HG02943 (cell line): ENCODE results near the gene GSE1.

Source experiments
- ATAC-seq: cut with Tn5 transposase; IDR thresholded peaks from one replicate; pipeline ENCODE4 v1.9.1; 2021; ENCODE audit warnings: mild to moderate bottlenecking, low read depth, moderate library complexity; ENCODE audit not compliant: unreplicated experiment

Gene GSE1

DNA sequence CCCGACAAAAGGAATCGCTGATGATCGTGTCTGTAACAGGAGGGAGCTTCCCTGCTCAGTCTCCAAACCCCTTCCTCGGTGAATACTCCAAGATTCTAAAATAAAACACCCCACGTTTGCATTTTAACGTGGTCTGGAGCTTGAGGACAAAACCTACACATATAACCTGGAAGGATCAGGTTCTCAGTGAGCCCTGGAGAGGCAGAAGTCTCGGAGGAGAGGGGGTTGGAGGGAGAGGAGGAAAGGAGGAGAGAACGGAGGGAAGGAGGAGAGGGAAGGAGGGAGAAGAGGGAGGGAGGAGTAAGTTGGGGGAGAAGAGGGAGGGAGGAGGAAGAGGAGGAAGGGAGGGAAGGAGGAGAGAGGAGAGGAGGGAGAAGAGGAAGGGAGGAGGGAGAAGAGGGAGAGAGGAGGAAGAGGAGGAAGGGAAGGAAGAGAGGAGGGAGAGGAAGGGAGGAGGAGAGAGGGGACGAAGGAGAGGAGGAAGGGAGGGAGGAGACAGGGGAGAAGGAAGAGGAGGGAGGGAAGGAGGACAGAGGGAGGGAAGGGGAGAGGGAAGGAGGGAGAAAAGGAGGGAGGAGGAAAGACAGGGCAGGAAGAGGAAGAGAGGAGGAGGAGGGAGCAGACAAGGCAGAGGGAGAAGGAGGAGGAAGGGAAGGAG is 103.0 kb downstream of the GSE1 start:
- ATAC-seq, result no peak

DNA sequence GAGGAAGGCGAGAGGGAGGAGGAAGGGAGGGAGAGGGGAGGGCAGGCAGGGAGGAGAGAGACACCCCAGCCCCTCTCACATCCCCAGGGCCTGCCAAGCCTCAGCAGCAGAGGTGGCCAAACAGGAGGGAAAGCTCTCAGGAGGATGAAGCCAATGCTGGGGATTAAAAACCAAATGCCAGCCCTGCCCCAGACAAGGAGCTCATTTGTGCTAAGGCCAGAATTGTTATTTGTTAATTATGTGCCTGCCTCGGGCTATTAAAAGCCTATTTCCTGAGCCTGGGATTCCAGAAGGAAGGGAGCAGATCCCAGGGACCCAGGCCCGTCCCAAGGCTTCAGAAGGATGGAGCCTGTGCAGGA is 103.5 kb downstream of the GSE1 start:
- no peak for ATAC-seq

DNA sequence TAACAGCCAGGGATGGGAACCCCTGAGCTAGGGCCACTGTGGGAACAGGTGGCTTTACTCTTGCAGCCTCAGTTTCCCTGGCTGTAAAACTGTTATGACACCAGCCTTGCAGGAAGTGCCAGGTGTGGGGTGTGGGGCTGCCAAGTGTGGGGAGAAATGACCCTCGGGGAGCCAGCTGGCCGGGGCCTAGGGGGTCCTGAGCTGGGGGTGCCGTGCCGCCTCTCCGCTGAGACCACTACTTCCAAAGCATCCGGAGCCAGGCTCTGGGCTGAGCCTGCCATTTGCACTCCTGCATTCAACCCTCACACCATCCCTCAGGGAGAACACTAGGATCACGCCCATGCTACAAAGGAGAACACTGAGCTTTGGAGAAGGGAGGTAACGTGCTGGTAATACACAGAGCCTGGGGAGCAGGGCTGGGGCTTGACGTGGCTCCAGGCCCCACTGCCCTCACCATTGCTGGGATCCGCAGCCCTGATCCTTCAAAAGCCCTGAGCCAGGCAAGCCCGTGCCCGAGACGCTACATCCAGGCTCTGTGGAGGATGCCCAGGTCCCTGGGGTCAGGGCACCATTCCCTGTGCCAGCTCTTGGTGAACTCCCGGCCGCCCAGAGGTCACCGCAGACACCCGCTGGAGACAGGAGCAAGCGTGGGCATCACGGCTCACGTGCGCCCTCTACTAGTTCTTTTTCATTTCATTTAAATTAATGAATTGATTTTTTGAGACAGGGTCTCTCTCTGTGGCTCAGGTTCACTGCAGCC is 104.5 kb downstream of the GSE1 start:
- no peak for ATAC-seq

DNA sequence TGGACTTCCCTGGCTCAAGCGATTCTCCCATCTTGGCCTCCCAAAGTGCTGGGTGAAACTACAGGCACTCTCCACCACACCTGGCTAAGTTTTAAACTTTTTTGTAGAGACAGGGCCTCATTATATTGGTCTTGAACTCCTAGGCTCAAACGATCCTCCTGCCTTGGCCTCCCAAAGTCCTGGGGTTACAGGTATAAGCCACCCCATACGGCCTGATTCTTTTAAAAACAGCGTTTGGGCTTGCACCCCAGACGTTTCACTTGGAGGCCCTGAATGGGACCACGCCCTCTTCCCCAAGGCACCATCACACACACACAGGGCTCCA is 105.0 kb downstream of the GSE1 start:
- ATAC-seq, result no peak

DNA sequence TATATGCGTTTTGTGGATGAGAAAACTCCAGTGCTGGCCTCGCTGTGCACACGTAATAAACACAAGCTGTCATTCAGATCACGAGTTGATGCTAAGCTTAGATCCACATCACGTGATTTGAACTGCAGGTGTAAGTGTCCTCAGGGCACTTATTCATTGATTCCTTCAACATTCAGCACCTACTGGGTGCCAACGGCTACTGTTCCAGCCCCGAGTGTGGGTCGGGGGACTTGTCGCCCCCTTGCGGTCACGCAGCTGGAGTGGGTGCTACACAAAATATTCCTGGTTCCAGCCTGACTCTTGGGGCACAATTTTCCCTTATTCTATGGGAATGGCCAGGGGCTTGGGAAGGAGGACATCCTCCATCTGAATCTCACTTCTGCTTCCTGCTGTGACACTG is 105.6 kb downstream of the GSE1 start:
- ATAC-seq, result no peak

DNA sequence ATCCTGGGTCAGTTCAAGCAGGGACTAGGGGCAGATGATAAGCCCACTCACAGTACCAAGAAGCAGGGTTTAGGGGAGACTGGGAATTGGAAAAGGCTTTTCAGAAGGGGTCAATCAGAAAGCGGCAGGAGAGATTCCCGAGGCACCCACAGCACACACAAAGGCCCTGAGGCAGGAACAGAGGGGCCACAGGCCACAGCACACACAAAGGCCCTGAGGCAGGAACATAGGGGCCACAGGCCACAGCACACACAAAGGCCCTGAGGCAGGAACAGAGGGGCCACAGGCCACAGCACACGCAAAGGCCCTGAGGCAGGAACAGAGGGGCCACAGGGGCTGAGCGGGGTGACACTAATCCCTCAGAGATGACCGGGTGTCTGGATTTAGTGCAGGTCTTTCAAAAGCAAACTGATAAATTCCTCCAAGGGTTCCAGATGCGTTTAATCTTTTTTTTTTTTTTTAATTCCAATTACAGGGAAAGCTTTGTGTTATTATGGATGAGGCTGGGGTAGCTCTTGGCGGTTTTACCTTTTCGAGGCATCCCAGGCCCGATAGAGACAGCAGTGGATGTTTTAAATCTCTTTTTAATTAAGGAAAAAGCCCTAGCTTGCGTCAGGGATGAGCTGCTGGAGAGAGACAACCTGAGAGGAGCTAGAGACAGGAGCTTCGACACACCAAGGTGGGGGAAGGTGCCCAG is 106.6 kb downstream of the GSE1 start:
- no peak for ATAC-seq

DNA sequence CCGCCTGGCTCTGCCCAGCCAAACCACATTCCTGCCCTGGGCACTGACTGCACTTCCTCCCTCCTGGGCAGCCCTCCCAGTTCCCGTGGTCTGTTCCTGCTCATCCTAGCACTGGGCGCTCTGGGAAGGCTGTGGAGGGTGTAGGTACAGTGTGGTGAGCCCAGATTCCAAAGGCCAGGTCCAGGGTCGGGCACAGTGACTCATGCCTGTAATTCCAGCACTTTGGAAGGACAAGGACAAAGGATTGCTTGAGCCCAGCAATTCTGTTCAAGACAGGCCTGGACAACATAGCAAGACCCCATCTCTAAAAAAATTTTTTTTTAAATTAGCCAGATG is 107.1 kb downstream of the GSE1 start:
- ATAC-seq, result no peak

DNA sequence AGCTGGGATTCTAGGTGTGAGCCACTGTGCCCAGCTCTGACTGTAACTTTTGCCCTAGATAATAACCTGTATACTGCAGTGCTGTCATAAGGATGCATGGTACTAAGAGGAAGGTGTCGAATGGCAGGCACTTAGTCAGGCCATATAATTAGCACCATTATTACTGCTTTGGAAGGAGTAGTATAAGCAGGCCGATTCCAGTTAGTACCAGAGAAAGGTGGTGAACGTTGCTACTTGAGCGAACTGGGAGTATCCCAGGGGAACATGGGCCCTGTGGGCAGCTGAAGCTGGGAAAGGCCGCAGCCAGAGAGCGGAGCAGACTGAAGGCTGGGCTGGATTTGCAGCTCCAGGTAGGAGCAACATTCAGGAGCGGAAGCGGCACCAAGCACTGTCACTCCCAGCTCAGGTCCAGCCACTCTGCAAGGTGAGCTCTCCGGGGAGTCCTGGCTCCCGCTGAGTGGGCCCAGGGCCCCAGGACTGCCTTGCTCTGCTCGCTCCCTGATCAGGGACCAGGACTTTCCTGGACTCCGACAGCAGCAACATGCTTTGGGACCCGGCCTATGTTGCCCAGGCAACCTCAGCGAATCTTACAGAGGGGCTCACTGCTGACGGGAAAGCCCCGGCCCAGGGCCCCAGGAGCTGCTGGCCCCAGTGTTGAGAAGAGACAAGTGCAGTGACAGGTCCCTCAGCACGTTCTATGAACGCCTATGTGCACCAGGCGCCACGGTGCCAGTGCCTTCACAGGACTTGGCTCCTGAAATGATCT is 109.2 kb downstream of the GSE1 start:
- no peak for ATAC-seq

DNA sequence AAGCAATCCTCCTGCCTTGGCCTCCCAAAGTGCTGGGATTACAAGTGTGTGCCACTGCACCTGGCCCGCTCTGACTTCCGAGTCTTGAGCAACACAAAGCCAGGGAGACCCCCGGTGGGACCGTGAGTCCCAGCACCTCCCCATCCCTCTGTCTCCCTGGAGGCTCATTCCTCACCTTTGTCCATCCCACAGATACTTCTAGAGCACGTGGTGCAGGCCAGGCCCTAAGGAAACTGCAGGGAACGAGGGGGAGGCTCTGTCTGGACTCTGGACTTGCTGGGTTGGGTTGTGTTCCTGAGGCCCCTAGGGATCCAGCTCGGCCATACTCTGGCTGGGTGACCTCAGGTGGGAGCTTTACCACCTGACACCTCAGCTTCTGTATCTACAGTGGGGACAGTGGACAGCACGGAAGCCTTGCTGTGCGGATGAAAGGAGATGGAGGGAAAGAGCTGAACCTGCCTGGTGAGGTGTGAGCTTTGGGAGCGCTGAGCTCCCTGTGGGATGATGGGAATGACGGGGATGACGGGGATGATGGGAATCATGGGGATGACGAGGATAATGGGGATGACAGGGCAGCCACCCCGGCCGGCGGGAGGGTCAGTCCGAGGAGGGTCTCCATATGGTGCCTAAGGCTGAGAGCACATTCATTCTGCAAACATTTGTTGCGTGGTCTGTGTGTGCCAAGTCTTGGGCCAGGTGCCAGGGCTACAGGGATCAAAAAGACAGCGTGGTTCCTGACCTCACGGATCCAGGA is 111.2 kb downstream of the GSE1 start:
- no peak for ATAC-seq

DNA sequence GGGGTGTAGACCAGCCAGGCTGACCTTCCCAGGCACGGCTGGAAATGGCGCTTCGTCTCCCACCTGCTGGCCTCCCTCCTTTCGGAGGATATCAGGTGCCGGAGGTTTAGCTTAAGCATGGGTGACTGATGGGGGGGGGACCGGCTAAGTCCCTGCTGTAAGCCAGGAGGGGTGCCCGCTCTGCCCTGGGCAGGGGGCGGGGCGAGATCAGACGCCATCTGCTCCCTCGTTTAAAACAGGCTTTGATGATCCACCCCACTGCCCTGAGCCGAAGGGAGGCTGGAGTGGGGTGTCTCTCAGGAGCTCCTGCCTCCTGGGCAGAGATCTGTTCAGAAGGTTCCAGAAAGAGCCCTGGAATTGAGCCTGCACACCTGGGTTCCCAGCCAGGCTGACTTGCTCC is 111.8 kb downstream of the GSE1 start:
- no peak for ATAC-seq
